ENCODE measurements around the gene MTHFD2L.
A peak's percentile ranks its signal among the peaks of the same experiment; 100 is the strongest.

The MTHFD2L gene

DNA sequence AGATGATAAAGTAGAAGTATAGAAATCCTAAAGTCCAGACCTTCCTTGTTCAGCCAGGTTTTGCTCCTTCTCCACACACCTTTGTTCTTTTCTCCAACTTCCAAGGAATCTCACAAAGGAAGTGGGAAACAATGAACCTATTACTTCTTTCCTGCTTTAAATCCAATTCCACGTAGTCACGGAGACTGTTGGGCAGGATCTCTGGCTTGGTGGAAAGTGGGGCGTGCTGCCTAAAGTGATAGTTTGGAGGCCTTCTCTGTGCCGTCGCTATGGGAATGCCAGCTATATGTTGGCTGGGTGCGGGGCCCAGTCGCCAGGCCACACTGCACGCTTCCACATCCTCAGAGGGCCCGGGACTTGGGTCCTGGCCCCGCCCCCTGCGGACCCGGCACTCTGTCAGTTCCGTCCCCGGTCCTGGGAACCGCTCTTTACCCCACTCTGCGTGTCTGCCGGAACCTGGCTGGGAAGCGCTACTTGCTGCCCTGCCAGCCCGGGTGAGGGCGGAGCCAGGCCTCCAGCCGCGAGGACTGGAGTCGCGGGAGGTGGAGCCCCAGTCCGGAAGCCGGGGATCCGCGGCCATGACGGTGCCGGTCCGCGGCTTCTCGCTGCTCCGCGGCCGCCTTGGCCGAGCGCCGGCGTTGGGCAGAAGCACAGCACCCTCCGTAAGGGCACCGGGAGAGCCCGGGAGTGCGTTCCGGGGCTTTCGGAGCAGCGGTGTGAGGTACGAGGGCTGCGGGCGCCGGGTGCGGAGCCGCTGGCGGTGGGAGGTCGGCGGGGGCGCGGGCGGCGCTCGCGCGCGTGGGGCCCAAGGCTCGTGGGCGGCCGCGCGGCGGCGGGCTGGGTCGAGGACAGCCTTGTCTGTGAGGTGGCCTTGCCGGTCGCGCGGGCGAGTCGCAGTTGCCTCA, at the start of gene MTHFD2L:
TSS of gene MTHFD2L (plus strand) at position 558 of the 905 bp plus-strand sequence. CDS start at position 579, 21 bp downstream.
- CTCF ChIA-PET = interaction anchor here (1.1 kb wide), 1 partner anchor 32 kb away, joined by 3 read pairs; no protein-coding TSS in a partner anchor
- TF ChIP-seq, protein P1, sequence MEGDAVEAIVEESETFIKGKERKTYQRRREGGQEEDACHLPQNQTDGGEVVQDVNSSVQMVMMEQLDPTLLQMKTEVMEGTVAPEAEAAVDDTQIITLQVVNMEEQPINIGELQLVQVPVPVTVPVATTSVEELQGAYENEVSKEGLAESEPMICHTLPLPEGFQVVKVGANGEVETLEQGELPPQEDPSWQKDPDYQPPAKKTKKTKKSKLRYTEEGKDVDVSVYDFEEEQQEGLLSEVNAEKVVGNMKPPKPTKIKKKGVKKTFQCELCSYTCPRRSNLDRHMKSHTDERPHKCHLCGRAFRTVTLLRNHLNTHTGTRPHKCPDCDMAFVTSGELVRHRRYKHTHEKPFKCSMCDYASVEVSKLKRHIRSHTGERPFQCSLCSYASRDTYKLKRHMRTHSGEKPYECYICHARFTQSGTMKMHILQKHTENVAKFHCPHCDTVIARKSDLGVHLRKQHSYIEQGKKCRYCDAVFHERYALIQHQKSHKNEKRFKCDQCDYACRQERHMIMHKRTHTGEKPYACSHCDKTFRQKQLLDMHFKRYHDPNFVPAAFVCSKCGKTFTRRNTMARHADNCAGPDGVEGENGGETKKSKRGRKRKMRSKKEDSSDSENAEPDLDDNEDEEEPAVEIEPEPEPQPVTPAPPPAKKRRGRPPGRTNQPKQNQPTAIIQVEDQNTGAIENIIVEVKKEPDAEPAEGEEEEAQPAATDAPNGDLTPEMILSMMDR (IDR thresholded peaks at IDR 0.05; ENCODE audit: insufficient read depth, low read length, missing control alignments) = no peak
- POLR2A ChIA-PET = no interaction called here
- H3K4me3 ChIP-seq (ENCODE audit: low read depth, low read length) = peak within 1 kb of the TSS; percentile 76
- peak; percentile 75 for DNase-seq (ENCODE audit: low read depth, low spot score)

DNA sequence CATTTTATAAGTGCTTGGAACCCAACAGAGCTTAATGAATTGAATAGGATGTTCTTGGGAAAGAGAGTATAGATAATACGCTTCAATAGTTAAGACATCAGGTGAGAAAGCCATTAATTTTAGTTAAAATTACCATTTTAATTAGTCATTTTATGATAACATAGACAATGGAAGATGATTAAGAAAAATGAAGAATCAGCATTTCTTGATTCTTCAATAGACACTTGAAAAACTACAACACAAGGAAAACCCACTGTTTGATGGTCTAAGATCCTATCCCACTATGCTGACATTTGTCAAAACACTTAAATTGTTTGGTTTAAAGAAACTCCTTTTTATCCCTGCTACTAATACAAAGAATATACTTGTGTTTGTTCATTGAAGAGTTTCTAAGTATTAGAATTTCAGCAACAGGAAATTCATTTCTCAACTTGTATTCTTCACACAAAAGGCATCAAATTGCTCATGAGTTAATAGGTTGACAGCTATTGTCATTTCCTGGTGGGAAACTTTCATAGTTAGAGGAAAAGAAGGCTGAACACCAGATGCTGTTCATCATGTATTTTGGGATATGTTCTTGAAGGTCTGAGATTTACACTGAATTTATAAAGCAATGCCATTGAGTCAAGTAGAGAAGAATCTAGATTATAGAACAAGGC, 49.3 kb upstream of the MTHFD2L start:
- ChIA-PET CTCF (interaction anchor here (0.9 to 4.8 kb wide), 6 partner anchors 10 to 446 kb away, joined by 3 to 46 read pairs (median 4); partner anchors contain the start of gene CXCL2), POLR2A (interaction anchor here (1.4 to 2.2 kb wide), 3 partner anchors 10 to 447 kb away, joined by 3 to 10 read pairs (median 5); partner anchors contain the start of gene CXCL2)
- no peak for DNase-seq (ENCODE audit: low read depth, low spot score)
- TF ChIP-seq, protein P1 (IDR thresholded peaks at IDR 0.05; ENCODE audit: insufficient read depth, low read length, missing control alignments) = no peak
- H3K4me3 ChIP-seq (ENCODE audit: low read depth, low read length) = no peak overlapping the region

DNA sequence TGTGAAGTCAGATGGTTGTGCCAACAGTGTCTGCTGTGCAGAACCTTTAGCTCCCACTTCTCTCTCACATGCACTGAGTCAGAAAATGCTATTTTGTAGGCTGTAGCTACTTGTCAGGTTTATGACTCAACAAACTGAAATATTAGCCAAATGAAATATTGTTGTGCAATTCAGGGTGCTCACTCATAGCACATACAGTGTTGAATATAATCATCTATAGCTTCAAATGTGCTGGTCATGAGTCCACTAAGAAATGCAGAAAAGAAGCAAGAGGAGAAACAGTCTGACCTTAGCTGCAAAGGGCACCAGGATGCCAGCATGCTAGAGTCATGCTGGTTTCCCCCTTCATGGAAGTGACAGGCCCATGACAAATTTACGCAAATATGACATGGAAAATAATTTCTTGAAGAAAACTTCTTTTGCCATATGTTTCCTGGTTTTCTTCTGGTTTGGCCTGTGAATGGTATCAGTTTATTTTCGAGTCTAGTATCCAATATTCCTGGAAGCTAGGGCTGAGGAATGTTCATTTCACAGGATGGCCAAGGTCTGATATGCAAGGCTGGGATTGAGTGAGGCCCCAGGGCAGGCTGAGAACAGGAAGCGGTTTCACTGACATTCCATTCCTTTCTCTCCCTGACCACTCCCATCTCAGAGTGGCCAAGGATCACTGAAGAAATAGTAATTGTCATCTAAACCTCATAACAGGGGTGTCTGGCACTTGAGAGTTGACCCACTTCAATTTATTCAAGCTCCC, 48.6 kb upstream of the MTHFD2L start:
- H3K4me3 ChIP-seq (ENCODE audit: low read depth, low read length) = no peak overlapping the region
- POLR2A ChIA-PET = interaction anchor here (0.6 to 2.2 kb wide), 9 partner anchors 9 to 834 kb away, joined by 3 to 10 read pairs (median 4); partner anchors contain the start of gene CXCL2
- TF ChIP-seq, protein P1 (IDR thresholded peaks at IDR 0.05; ENCODE audit: insufficient read depth, low read length, missing control alignments) = no peak

DNA sequence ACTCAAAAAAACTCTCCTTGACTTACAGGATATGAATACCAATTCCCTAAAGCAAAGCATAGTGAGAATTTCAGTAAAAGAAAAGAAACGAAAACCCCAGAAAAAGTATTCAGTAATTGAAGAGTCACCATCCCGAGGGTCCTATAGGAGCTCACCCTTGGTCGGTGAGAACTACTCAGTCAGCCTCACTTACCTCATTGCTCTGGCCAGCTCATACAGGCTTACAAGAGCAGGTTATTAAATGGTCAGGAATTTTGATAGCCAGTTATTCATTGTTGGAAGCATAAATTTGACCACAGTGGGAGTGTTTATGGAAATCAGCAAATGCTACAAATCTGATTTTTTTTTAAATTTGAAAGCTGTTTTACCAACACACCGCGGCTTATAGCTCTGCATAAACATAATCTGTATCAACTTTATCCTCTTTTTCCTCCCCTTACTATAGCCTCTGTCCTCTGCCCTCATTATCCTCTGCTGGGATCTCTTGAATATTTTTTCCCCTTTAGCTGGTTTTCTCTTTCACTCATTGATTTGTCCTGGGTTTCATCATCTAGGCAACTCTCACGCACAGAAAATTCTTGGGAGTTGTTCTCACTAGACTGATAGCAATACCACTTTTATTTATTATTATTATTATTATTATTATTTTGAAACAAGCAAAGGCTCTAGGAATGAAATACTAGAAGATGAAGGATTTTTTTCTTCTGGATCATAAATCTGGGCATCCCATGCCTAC, 47.9 kb upstream of the MTHFD2L start:
- peak; percentile 67 for DNase-seq (ENCODE audit: low read depth, low spot score)
- no peak overlapping the region for H3K4me3 ChIP-seq (ENCODE audit: low read depth, low read length)
- TF ChIP-seq, protein P1 (IDR thresholded peaks at IDR 0.05; ENCODE audit: insufficient read depth, low read length, missing control alignments) = no peak
- POLR2A ChIA-PET = interaction anchor here (0.6 to 2.2 kb wide), 9 partner anchors 9 to 835 kb away, joined by 3 to 10 read pairs (median 3); partner anchors contain the start of gene CXCL2
- CTCF ChIA-PET = interaction anchor here (0.9 to 4.8 kb wide), 6 partner anchors 11 to 448 kb away, joined by 3 to 46 read pairs (median 3); partner anchors contain the start of gene CXCL2

More for the DNA sequence above, 48.6 kb upstream of the MTHFD2L start:
- CTCF ChIA-PET = interaction anchor here (0.9 to 4.8 kb wide), 7 partner anchors 10 to 447 kb away, joined by 3 to 46 read pairs (median 3); partner anchors contain the start of gene CXCL2
- peak; percentile 94 for DNase-seq (ENCODE audit: low read depth, low spot score)

DNA sequence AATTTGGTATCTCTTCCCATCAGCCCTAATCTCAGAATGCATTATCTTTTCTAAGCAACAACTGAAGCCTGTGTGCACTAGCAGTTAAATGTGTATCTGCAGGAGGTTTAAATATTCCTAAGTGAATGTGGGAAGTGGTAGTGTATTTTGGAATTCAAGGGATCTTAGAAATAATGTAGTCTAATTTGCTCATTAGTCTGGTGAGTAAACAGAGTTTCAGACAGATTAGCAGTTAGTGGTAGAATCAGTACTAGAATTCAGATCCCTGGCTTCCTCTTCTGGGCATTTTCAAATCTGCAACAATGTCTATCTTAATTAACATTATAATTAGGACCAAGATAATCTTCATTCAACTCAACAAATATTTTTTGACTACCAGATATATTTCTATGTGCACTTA, 47.2 kb upstream of the MTHFD2L start:
- H3K4me3 ChIP-seq (ENCODE audit: low read depth, low read length) = no peak overlapping the region
- POLR2A ChIA-PET = interaction anchor here (0.7 to 2.2 kb wide), 4 partner anchors 8 to 449 kb away, joined by 3 to 10 read pairs (median 4); partner anchors contain the start of gene CXCL2
- TF ChIP-seq, protein P1 (IDR thresholded peaks at IDR 0.05; ENCODE audit: insufficient read depth, low read length, missing control alignments) = no peak
- no peak for DNase-seq (ENCODE audit: low read depth, low spot score)
- CTCF ChIA-PET = interaction anchor here (0.9 to 4.8 kb wide), 3 partner anchors 12 to 448 kb away, joined by 3 to 46 read pairs (median 4); partner anchors contain the start of gene CXCL2
